Smooth muscle cell (in vitro differentiated cells): ENCODE data around the gene KDM2A. TPM values are rescaled to one million over a fixed set of nuclear protein-coding genes. Genes with fewer than 3 reads are reported as not detected.

ENCODE experiments used
- DNase-seq: peaks from one replicate; lab custom pipeline; 2025; ENCODE audit not compliant: unreplicated experiment; lab: John Stamatoyannopoulos, UW
- H2AFZ ChIP-seq: fragments of 200-600 bp; sonication (generic); 2 replicates; pipeline ENCODE4 v1.6.0; 2016; ENCODE audit warnings: antibody characterized with exemption, low read depth, mild to moderate bottlenecking
- H3F3A ChIP-seq: fragments of 200-600 bp; sonication (generic); 2 replicates; pipeline ENCODE4 v1.6.0; 2017; ENCODE audit warnings: antibody characterized with exemption, low read depth
- H3K27ac ChIP-seq: fragments of 200-600 bp; sonication (generic); 2 replicates; pipeline ENCODE4 v1.5.1; 2016; ENCODE audit warnings: low read depth, mild to moderate bottlenecking
- H3K27me3 ChIP-seq: fragments of 200-600 bp; sonication (generic); 2 replicates; pipeline ENCODE4 v1.6.1; 2016; ENCODE audit warnings: low read depth, mild to moderate bottlenecking
- H3K36me3 ChIP-seq: fragments of 200-600 bp; sonication (generic); 2 replicates; pipeline ENCODE4 v1.5.1; 2016; ENCODE audit warnings: low read depth
- H3K4me1 ChIP-seq: fragments of 200-600 bp; sonication (generic); 2 replicates; pipeline ENCODE4 v1.5.1; 2016; ENCODE audit warnings: low read depth
- H3K4me2 ChIP-seq: fragments of 200-600 bp; sonication (generic); 2 replicates; pipeline ENCODE4 v1.6.0; 2016; ENCODE audit warnings: mild to moderate bottlenecking
- H3K4me3 ChIP-seq: fragments of 200-600 bp; sonication (generic); 2 replicates; pipeline ENCODE4 v1.5.1; 2016; ENCODE audit warnings: mild to moderate bottlenecking
- H3K79me2 ChIP-seq: fragments of 200-600 bp; sonication (generic); 2 replicates; pipeline ENCODE4 v1.6.0; 2016; ENCODE audit warnings: low read depth, mild to moderate bottlenecking
- H3K9ac ChIP-seq: fragments of 200-600 bp; sonication (generic); 2 replicates; pipeline ENCODE4 v1.6.0; 2016; ENCODE audit warnings: low read depth
- H3K9me3 ChIP-seq: fragments of 200-600 bp; sonication (generic); replicated peaks from 2 replicates; pipeline ENCODE4 v1.5.1; 2016; ENCODE audit warnings: low read depth
- H4K20me1 ChIP-seq: fragments of 200-600 bp; sonication (generic); 2 replicates; pipeline ENCODE4 v1.6.0; 2016; ENCODE audit warnings: low read depth
- CTCF ChIP-seq: fragments of 200-600 bp; sonication (generic); IDR thresholded peaks from 2 replicates; pipeline ENCODE4 v1.5.1; 2017; ENCODE audit warnings: borderline replicate concordance, mild to moderate bottlenecking, antibody characterized with exemption; ENCODE audit not compliant: insufficient read depth, poor library complexity, severe bottlenecking
- WGBS: methylation state at CpG from one replicate; pipeline ENCODE4 v1.1.7; 2016; ENCODE audit warnings: low lambda C conversion rate; 5-methylcytosine and 5-hydroxymethylcytosine counted together
- polyA plus RNA-seq: library from polyadenylated mRNA; unstranded; fragments of >200 nt; fragmentation: Nextera tagmentation; extraction: Ambion mirVana; gene quantifications from 2 replicates; pipeline ENCODE4 v1.2.1, GENCODE V29; 2016
- total RNA-seq: library from RNA; depleted of rRNA; stranded (reverse); fragments of >200 nt; gene quantifications from 2 replicates; pipeline ENCODE4 v1.2.3, GENCODE V29; 2014

Gene KDM2A
- total and polyA plus RNA-seq, 2 experiments from 2014 or later, result 18.9 to 44.9 TPM

DNA sequence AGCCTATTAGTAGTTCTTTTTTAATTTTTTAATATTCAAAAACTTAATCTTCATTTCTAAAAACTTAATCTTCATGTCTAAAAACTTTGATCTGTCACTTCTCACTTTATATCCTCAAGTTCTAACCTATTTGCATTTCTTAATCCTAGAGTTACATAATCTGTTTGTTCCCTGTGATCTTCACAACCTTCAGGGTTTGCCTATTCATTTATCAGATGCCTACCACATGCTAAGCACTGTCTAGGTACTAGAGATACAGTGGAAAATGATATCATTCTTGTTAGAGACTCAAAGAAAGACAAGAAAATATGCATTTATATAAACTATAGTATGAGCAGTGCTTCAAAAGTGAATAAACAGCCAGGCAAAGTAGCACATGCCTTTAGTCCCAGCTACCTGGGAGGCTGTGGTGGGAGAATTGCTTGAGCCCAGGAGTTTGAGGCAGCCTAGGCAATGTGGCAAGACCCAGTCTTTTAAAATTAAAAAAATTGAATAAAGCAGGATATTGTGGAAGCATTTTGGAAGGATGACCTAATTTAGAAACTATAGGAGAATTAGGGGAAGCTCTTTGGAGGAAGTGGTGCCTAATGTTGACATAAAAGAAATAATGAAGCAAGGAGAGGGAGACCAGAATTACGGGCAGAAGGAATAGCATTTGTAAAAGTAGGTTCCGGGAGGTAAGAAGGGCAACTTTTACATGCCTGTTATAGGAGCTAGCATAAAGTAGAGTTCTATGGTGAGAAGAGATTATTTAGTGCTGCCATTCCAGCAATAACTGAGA, 92.8 kb downstream of the KDM2A start:
- Histone ChIP-seq H3F3A (no peaks in the 10 kb centered on the region), H3K27me3 (no peaks in the 10 kb centered on the region), H3K27ac (no peak overlapping the region), H3K9ac (no peak overlapping the region), H2AFZ (no peak overlapping the region), H3K9me3 (no peaks in the 10 kb centered on the region), H3K4me1 (no peaks in the 10 kb centered on the region), H4K20me1 (peaks cover 55% of the 10 kb centered on the region), H3K79me2 (peaks cover 16% of the 10 kb centered on the region), H3K36me3 (peaks cover 42% of the 10 kb centered on the region), H3K4me2 (no peak overlapping the region), H3K4me3 (no peak overlapping the region)
- no peak for TF ChIP-seq CTCF
- no peak for DNase-seq
- 100% methylated on average over 2 of the region's 2 CpGs for WGBS

- H3K27ac ChIP-seq, result no peak overlapping the region
- H3K79me2 ChIP-seq, result peaks cover 16% of the 10 kb centered on the region
- no peaks in the 10 kb centered on the region for H3K4me1 ChIP-seq
- H3K9ac ChIP-seq, result no peak overlapping the region
- H2AFZ ChIP-seq, result no peak overlapping the region
- no peak for TF ChIP-seq CTCF
- H3K36me3 ChIP-seq, result peaks cover 48% of the 10 kb centered on the region
- WGBS, result 95% methylated on average over 5 of the region's 5 CpGs
- H3F3A ChIP-seq, result no peaks in the 10 kb centered on the region
- peaks cover 55% of the 10 kb centered on the region for H4K20me1 ChIP-seq
- H3K4me2 ChIP-seq, result no peak overlapping the region
- H3K9me3 ChIP-seq, result no peaks in the 10 kb centered on the region
- DNase-seq, result no peak
- H3K4me3 ChIP-seq, result no peak overlapping the region
- no peaks in the 10 kb centered on the region for H3K27me3 ChIP-seq
Observed at GRCh38 chr11:67213178-67213621, 94.1 kb downstream of the KDM2A start.

DNA sequence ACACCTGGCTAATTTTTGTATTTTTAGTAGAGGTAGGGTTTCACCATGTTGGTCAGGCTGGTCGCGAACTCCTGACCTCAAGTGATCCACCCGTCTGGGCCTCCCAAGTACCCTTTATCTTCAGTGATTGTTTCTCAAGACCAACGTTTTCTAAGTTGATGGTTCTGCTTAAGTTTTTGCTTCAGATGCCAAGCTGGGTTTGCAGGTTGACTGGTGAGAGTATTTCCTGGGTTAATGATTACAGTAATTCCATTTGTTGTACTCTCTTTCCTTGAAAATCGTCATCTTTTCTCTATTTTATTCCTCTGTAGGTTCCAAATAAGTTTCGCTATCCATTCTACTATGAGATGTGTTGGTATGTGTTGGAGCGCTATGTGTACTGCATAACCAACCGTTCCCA, 108.7 kb downstream of the KDM2A start:
- no peak for DNase-seq
- 97% methylated on average over 8 of the region's 8 CpGs for WGBS
- no peak overlapping the region for H3K4me2 ChIP-seq

More for the DNA sequence above, 108.7 kb downstream of the KDM2A start:
- H2AFZ ChIP-seq, result no peak overlapping the region
- H3K4me1 ChIP-seq, result no peaks in the 10 kb centered on the region
- no peaks in the 10 kb centered on the region for H3K27me3 ChIP-seq
- H3K36me3 ChIP-seq, result peaks cover 30% of the 10 kb centered on the region
- TF ChIP-seq CTCF, result no peak
- H3K27ac ChIP-seq, result no peak overlapping the region
- H3K4me3 ChIP-seq, result no peak overlapping the region
- no peak overlapping the region for H3K9ac ChIP-seq
- no peaks in the 10 kb centered on the region for H3F3A ChIP-seq
- H3K9me3 ChIP-seq, result no peaks in the 10 kb centered on the region
- H4K20me1 ChIP-seq, result peaks cover 12% of the 10 kb centered on the region
- H3K79me2 ChIP-seq, result peaks cover 14% of the 10 kb centered on the region
